K562 (cell line): Measurements from ENCODE around the gene GAB4. TPM values are rescaled to one million over a fixed set of nuclear protein-coding genes. Genes with fewer than 3 reads are reported as not detected.

Experiments used
- ATAC-seq: fragments of 200-7000 bp; cut with Tn5 transposase; 3 replicates; pipeline ENCODE4 v1.9.1; 2020; ENCODE audit warnings: moderate library complexity
- BruUV-seq: library from RNA; stranded (reverse); fragments of 400-500 nt; replicated peaks from 2 replicates; lab custom pipeline; 2021; lab: Mats Ljungman, UMichigan
- CTCF ChIA-PET: fragments of 300-600 bp; formaldehyde crosslinking; extraction: SDS; loops from one replicate; lab custom pipeline; 2021; ENCODE audit warnings: low intra/inter-chr PET ratio; lab: Yijun Ruan, JAX
- POLR2A ChIA-PET: fragments of 300-600, 350-650 bp; sonication (Branson Sonifier 250); formaldehyde crosslinking; extraction: SDS; loops from one replicate; lab custom pipeline; 2021; ENCODE audit warnings: antibody characterized with exemption, inconsistent platforms; lab: Yijun Ruan, JAX
- DNase-seq, 4 experiments: peaks; one replicate each; pipeline versions ENCODE4 v3.0.0 to v3.0.0-alpha.2; 2011 to 2018; ENCODE audit warnings: low spot score in 3 of 4, mixed read lengths in 3 of 4; ENCODE audit errors: extremely low read depth in 1 of 4
- FAIRE-seq: peaks from 2 replicates; lab custom pipeline; 2011; peaks lifted over from hg19 to GRCh38; lab: Jason Lieb, UNC
- H2AFZ ChIP-seq: 2 replicates; pipeline ENCODE4 v1.6.0; 2011; ENCODE audit warnings: low read depth, low read length, control low read depth, inconsistent platforms
- H3K27ac ChIP-seq: fragments of 200-600 bp; 3 replicates; pipeline ENCODE4 v1.8.0; 2011; ENCODE audit warnings: low read depth, mild to moderate bottlenecking, control low read depth, inconsistent platforms, low read length, moderate library complexity, mixed read lengths; ENCODE audit errors: extremely low read depth
- H3K27me3 ChIP-seq, 2 experiments: fragments of 300-600 bp in 1 of 2; 2 replicates in 1 of 2; 3 replicates in 1 of 2; pipeline versions ENCODE4 v1.6.0 to v1.8.0; 2011; ENCODE audit warnings: inconsistent platforms in 2 of 2, low read length in 2 of 2, mild to moderate bottlenecking in 1 of 2, mixed read lengths in 1 of 2, moderate library complexity in 1 of 2; ENCODE audit not compliant: control insufficient read depth in 2 of 2, insufficient read depth in 2 of 2
- H3K36me3 ChIP-seq: fragments of 300-600 bp; 3 replicates; pipeline ENCODE4 v1.8.0; 2011; ENCODE audit warnings: mild to moderate bottlenecking, low read length, inconsistent platforms; ENCODE audit not compliant: control insufficient read depth, insufficient read depth
- H3K4me1 ChIP-seq, 2 experiments: fragments of 200-600 bp in 1 of 2; replicated peaks in 1 of 2; 2 replicates in 1 of 2; 3 replicates in 1 of 2; pipeline versions ENCODE4 v1.5.1 to v1.8.0; 2011; ENCODE audit warnings: inconsistent platforms in 2 of 2, low read length in 2 of 2, mild to moderate bottlenecking in 1 of 2, mixed read lengths in 1 of 2, moderate library complexity in 1 of 2; ENCODE audit not compliant: control insufficient read depth in 2 of 2, insufficient read depth in 2 of 2
- H3K4me2 ChIP-seq: 2 replicates; pipeline ENCODE4 v1.6.1; 2011; ENCODE audit warnings: low read length, control low read depth, inconsistent platforms, mixed read lengths; ENCODE audit not compliant: insufficient read depth
- H3K4me3 ChIP-seq: fragments of 200-600 bp; sonication (generic), shearing (Covaris generic); 2 replicates; pipeline ENCODE4 v1.5.1; 2016; ENCODE audit warnings: control low read depth, inconsistent platforms
- H3K79me2 ChIP-seq: fragments of 200-600 bp; 3 replicates; pipeline ENCODE4 v1.8.0; 2011; ENCODE audit warnings: low read length, inconsistent platforms; ENCODE audit not compliant: control insufficient read depth, insufficient read depth
- H3K9ac ChIP-seq, 2 experiments: 2 replicates each; pipeline versions ENCODE4 v1.6.0 to v1.6.1; 2011; ENCODE audit warnings: low read depth in 2 of 2, low read length in 2 of 2, control low read depth in 1 of 2, inconsistent platforms in 1 of 2, mild to moderate bottlenecking in 1 of 2, mixed read lengths in 1 of 2; ENCODE audit not compliant: insufficient read depth in 1 of 2
- H3K9me1 ChIP-seq: one replicate; pipeline ENCODE4 v1.6.0; 2011; ENCODE audit warnings: inconsistent platforms, mild to moderate bottlenecking, low read length, moderate library complexity; ENCODE audit not compliant: control insufficient read depth, insufficient read depth
- H3K9me3 ChIP-seq: replicated peaks from 2 replicates; pipeline ENCODE4 v1.5.1; 2011; ENCODE audit warnings: low read depth, low read length, inconsistent platforms; ENCODE audit not compliant: control insufficient read depth, insufficient read depth
- H4K20me1 ChIP-seq: replicated peaks from 2 replicates; pipeline ENCODE4 v1.6.1; 2011; ENCODE audit warnings: low read length, inconsistent platforms, mixed read lengths; ENCODE audit not compliant: control insufficient read depth, insufficient read depth
- GABPA ChIP-seq: fragments of 200-800 bp; sonication (Bioruptor generic); conservative IDR thresholded peaks from 2 replicates; pipeline ENCODE4 v1.6.1; 2016; ENCODE audit warnings: low read depth, missing genetic modification characterization, missing compliant biosample characterization
- WGBS: fragments of 100-300 bp; shearing (Covaris generic); methylation state at CpG from one replicate; pipeline ENCODE4 v1.1.6; 2016; ENCODE audit warnings: low coverage, mixed read lengths; ENCODE audit not compliant: insufficient coverage; ENCODE audit errors: missing lambda C conversion rate; 5-methylcytosine and 5-hydroxymethylcytosine counted together
- in situ Hi-C: fragments of 300-500 bp; cut with MboI; formaldehyde crosslinking; loops from 4 replicates; pipeline ENCODE4 v1.15.0; 2018; ENCODE audit warnings: inconsistent platforms, mixed read lengths
- intact Hi-C: fragments of 100-400 bp; cut with micrococcal nuclease; formaldehyde crosslinking; loops from 2 replicates; pipeline ENCODE4 v1.14.2; 2022
- polyA plus RNA-seq, 8 experiments: library from polyadenylated mRNA; depleted of rRNA in 4 of 8; stranded (reverse) in 5 of 8; unstranded in 3 of 8; fragments of >200 nt; fragmentation: Nextera tagmentation in 2 of 8; fragmentation: Illumina TruSeq in 1 of 8; extraction: Ambion mirVana in 2 of 8; extraction: Trizol in 1 of 8; gene quantifications; 2 replicates each; pipeline versions ENCODE4 v1.2.1 to v1.2.3, GENCODE V29; 2011 to 2014; ENCODE audit warnings: inconsistent platforms in 1 of 8, missing spikeins in 1 of 8
- total RNA-seq, 7 experiments: library from RNA; depleted of rRNA in 6 of 7; stranded (reverse); fragments of >200 nt in 6 of 7; fragmentation: Illumina TruSeq in 2 of 7; extraction: Trizol in 2 of 7; gene quantifications; 2 replicates each; pipeline versions ENCODE4 v1.2.1 to v1.2.3, GENCODE V29; 2011 to 2021; ENCODE audit warnings: low replicate concordance in 1 of 7
- TF ChIP-seq, protein P1 (sequence below): fragments of 450-650 bp; IDR thresholded peaks from 2 replicates; pipeline ENCODE4 v1.6.1; 2016; ENCODE audit warnings: missing biosample characterization, missing genetic modification characterization

Gene GAB4
- total and polyA plus RNA-seq, 9 of the 15 experiments (the other 6 are each of a cell fraction or from before 2014, with no cell fraction given) = 0.04 to 0.11 (median 0.04) TPM; not detected in 6

DNA sequence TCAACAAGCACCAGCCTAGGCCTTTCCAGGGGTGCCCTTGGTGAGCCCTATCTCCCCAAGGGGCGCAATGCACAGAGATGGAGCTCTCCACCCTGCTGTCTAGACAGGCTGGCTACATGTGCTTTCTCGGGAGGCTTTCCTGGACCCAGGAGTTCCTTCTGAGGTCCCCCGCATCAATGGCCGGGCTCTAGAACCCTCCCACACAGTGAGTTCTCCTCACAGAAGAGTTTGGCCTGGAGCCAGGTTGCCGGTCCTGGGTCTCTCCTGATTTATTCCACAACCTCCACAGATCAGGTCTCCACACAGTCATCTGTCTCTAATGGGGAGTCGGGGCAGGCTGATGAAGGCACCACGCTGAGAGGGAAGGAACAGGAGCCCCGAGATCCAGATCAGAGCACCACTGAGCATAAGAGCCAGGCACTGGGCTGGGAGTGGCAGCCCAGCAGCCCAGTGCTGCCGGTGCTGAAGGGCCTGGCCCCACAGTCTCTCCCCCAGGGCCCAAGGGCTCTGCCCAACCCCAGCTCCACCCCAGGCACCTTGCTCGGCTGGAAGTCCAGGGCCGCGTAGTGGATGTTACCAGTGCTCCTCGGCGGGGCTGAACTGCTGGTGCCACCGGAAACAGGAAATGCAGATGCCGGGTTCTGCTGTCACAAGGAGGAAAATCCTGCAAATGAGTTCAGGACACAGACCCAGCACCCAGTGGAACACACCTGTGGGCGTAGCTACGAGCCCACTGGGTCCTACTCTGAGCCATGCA, 44.7 kb downstream of the GAB4 start:
- peaks cover 6 to 17% of the 10 kb centered on the region in 2 experiments; a peak in 3 of 5 replicates for H3K27me3 ChIP-seq
- peaks cover 0 to 4% of the 10 kb centered on the region in 2 experiments; a peak in 1 of 5 replicates for H3K4me1 ChIP-seq
- ChIA-PET POLR2A (no interaction called here), CTCF (no interaction called here)
- H3K4me3 ChIP-seq = no peak overlapping the region
- no peaks in the 10 kb centered on the region; the same call in 1 of the 2 replicates for H4K20me1 ChIP-seq
- H3K27ac ChIP-seq = no peak overlapping the region
- no peak for FAIRE-seq
- no peaks in the 10 kb centered on the region for H3K79me2 ChIP-seq
- no peaks in the 10 kb centered on the region for H3K36me3 ChIP-seq
- 1% methylated on average over 16 of the region's 18 CpGs for WGBS
- H3K9me1 ChIP-seq = no peaks in the 10 kb centered on the region
- intact Hi-C loops = no loop called here
- peak; percentile 36 for TF ChIP-seq GABPA (tag)
- TF ChIP-seq, protein P1, sequence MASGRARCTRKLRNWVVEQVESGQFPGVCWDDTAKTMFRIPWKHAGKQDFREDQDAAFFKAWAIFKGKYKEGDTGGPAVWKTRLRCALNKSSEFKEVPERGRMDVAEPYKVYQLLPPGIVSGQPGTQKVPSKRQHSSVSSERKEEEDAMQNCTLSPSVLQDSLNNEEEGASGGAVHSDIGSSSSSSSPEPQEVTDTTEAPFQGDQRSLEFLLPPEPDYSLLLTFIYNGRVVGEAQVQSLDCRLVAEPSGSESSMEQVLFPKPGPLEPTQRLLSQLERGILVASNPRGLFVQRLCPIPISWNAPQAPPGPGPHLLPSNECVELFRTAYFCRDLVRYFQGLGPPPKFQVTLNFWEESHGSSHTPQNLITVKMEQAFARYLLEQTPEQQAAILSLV (tag) = no peak
- no peak overlapping the region for H3K4me2 ChIP-seq
- DNase-seq = peak in 3 of 4 experiments; percentile 10 to 12 (median 11)
- ATAC-seq = no peak; the same call in 2 of the 3 replicates
- in situ Hi-C loops = no loop called here
- H3K9me3 ChIP-seq = no peaks in the 10 kb centered on the region
- H2AFZ ChIP-seq = no peak overlapping the region
- no TSS peak for BruUV-seq
- H3K9ac ChIP-seq = no peak overlapping the region; a peak in 1 of 4 replicates
